Neuronal stem cell (in vitro differentiated cells): ENCODE measurements around the gene KCNH4.

Experiments
- DNase-seq: peaks from one replicate; pipeline ENCODE4 v3.0.0-alpha.2; 2013; ENCODE audit warnings: low spot score
- H2AFZ ChIP-seq: one replicate; pipeline ENCODE4 v1.6.1; 2013; ENCODE audit warnings: mild to moderate bottlenecking, low read length, inconsistent platforms
- H2AK5ac ChIP-seq: 2 replicates; pipeline ENCODE4 v1.6.1; 2013; ENCODE audit warnings: low read depth, mild to moderate bottlenecking, inconsistent platforms, low read length, moderate library complexity, mixed read lengths
- H2BK120ac ChIP-seq: 2 replicates; pipeline ENCODE4 v1.6.1; 2013; ENCODE audit warnings: low read depth, mild to moderate bottlenecking, inconsistent platforms, low read length, moderate library complexity, mixed read lengths
- H2BK12ac ChIP-seq: one replicate; pipeline ENCODE4 v1.6.1; 2013; ENCODE audit warnings: low read length, inconsistent platforms
- H2BK15ac ChIP-seq: 2 replicates; pipeline ENCODE4 v1.6.1; 2013; ENCODE audit warnings: mild to moderate bottlenecking, low read length, inconsistent platforms, mixed read lengths
- H2BK5ac ChIP-seq: one replicate; pipeline ENCODE4 v1.6.1; 2013; ENCODE audit warnings: inconsistent platforms, mild to moderate bottlenecking, low read length, moderate library complexity
- H3K14ac ChIP-seq: one replicate; pipeline ENCODE4 v1.6.1; 2013; ENCODE audit warnings: low read length, inconsistent platforms
- H3K18ac ChIP-seq: 2 replicates; pipeline ENCODE4 v1.6.1; 2013; ENCODE audit warnings: low read length, inconsistent platforms
- H3K23ac ChIP-seq: 2 replicates; pipeline ENCODE4 v1.6.1; 2013; ENCODE audit warnings: low read depth, mild to moderate bottlenecking, mixed read lengths, low read length, inconsistent platforms; ENCODE audit not compliant: poor library complexity
- H3K27ac ChIP-seq: replicated peaks from 3 replicates; pipeline ENCODE4 v1.5.1; 2013; ENCODE audit warnings: low read length, inconsistent platforms
- H3K27me3 ChIP-seq, 3 experiments: 2 replicates each; pipeline ENCODE4 v1.6.1; 2013; ENCODE audit warnings: low read length in 3 of 3, mild to moderate bottlenecking in 2 of 3, inconsistent platforms in 1 of 3, low read depth in 1 of 3, mixed read lengths in 1 of 3, moderate library complexity in 1 of 3; ENCODE audit not compliant: control insufficient read depth in 3 of 3, insufficient read depth in 3 of 3
- H3K36me3 ChIP-seq, 2 donors: replicated peaks in 1 of 2; 2 replicates each; pipeline ENCODE4 v1.6.1; 2013; ENCODE audit warnings: low read length in 2 of 2; ENCODE audit not compliant: control insufficient read depth in 2 of 2, insufficient read depth in 2 of 2
- H3K4ac ChIP-seq: 2 replicates; pipeline ENCODE4 v1.6.1; 2013; ENCODE audit warnings: inconsistent platforms, mild to moderate bottlenecking, low read length, moderate library complexity
- H3K4me1 ChIP-seq, 2 donors: 1 replicate in 1 of 2; 2 replicates in 1 of 2; pipeline ENCODE4 v1.6.1; 2013; ENCODE audit warnings: low read length in 2 of 2, low read depth in 1 of 2; ENCODE audit not compliant: control insufficient read depth in 2 of 2, insufficient read depth in 1 of 2
- H3K4me2 ChIP-seq: one replicate; pipeline ENCODE4 v1.6.1; 2013; ENCODE audit warnings: mild to moderate bottlenecking, low read length, inconsistent platforms; ENCODE audit not compliant: insufficient read depth, poor library complexity, severe bottlenecking
- H3K4me3 ChIP-seq, 2 donors: 2 replicates each; pipeline ENCODE4 v1.5.1; 2013; ENCODE audit warnings: low read length in 2 of 2, mild to moderate bottlenecking in 2 of 2, inconsistent platforms in 1 of 2, moderate library complexity in 1 of 2
- H3K79me1 ChIP-seq: one replicate; pipeline ENCODE4 v1.6.1; 2013; ENCODE audit warnings: low read depth, mild to moderate bottlenecking, inconsistent platforms, low read length, moderate library complexity
- H3K9ac ChIP-seq: one replicate; pipeline ENCODE4 v1.6.1; 2013; ENCODE audit warnings: mild to moderate bottlenecking, low read depth, low read length, inconsistent platforms; ENCODE audit not compliant: poor library complexity
- H3K9me3 ChIP-seq, 2 donors: replicated peaks in 1 of 2; 2 replicates each; pipeline versions ENCODE3 to v1.6.1; 2013; ENCODE audit warnings: low read length in 2 of 2, mild to moderate bottlenecking in 2 of 2, inconsistent platforms in 1 of 2, low read depth in 1 of 2, mixed read lengths in 1 of 2, moderate library complexity in 1 of 2; ENCODE audit not compliant: control insufficient read depth in 2 of 2, insufficient read depth in 1 of 2
- H4K8ac ChIP-seq: one replicate; pipeline ENCODE4 v1.6.1; 2013; ENCODE audit warnings: low read depth, mild to moderate bottlenecking, inconsistent platforms, low read length, moderate library complexity
- H4K91ac ChIP-seq: one replicate; pipeline ENCODE4 v1.6.1; 2013; ENCODE audit warnings: low read length, low read depth, mild to moderate bottlenecking, inconsistent platforms; ENCODE audit not compliant: poor library complexity
- WGBS, 2 donors: extraction: QIAGEN DNeasy Blood & Tissue Kit; methylation state at CpG; one replicate each; pipeline ENCODE4 v1.1.7; 2013; ENCODE audit warnings: missing lambda C conversion rate in 2 of 2, mixed read lengths in 1 of 2; ENCODE audit not compliant: insufficient read length in 2 of 2, insufficient replicate concordance in 1 of 2; ENCODE audit errors: extremely low coverage in 2 of 2; 5-methylcytosine and 5-hydroxymethylcytosine counted together

KCNH4 gene

DNA sequence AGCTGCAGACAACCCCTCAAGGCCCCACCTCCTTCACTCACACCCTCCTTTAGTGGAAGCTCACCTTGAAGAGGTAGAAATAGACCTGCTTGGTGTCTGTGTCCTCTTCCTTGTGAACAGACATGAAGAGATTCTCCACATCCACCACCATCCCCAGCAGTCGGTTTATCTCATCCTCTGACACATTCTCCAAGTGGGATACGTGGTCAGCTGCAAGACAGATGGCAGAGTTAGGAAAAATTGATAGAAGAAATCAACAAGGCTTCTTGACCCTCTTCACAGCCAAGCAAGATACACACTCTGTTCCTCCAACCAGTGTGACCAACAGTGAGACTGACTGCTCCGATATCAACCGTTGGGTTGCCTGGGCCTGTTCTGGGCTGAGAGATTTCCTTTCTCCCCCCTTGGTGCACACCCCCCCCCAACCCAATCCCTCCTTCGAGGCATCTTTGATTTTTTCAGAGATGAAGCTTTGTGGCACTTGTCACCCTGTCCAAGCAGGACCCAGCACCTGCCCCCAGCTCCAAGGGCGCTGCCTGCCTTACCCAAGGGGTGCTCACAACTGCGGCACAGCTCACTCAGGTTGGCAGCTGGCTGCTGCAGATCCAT lies 60.7 kb downstream of the KCNH4 start:
- peak overlapping the region; percentile 77 for H3K18ac ChIP-seq
- DNase-seq = no peak
- H3K36me3 ChIP-seq = peaks cover 14 to 59% of the 10 kb centered on the region in 2 donors
- peak overlapping the region; percentile 97 for H2AFZ ChIP-seq
- H2BK15ac ChIP-seq = no peak overlapping the region
- no peaks in the 10 kb centered on the region for H3K79me1 ChIP-seq
- H4K8ac ChIP-seq = no peak overlapping the region
- H2BK120ac ChIP-seq = no peak overlapping the region
- no peak overlapping the region for H3K9ac ChIP-seq
- no CpG with 5 or more reads among the region's 7 CpGs for WGBS, 2 donors
- no peak overlapping the region for H2BK12ac ChIP-seq
- H3K27ac ChIP-seq = no peak overlapping the region
- H3K4ac ChIP-seq = no peak overlapping the region
- no peak overlapping the region for H3K14ac ChIP-seq
- H3K23ac ChIP-seq = no peak overlapping the region
- H2AK5ac ChIP-seq = no peak overlapping the region
- H4K91ac ChIP-seq = no peak overlapping the region
- peaks cover 0 to 2% (median 0%) of the 10 kb centered on the region in 3 experiments for H3K27me3 ChIP-seq
- peak overlapping the region in 1 of 2 donors; percentile 54 for H3K4me3 ChIP-seq
- peaks cover 0 to 3% of the 10 kb centered on the region in 2 donors for H3K9me3 ChIP-seq
- no peak overlapping the region for H2BK5ac ChIP-seq
- H3K4me2 ChIP-seq = peak overlapping the region; percentile 55
- peaks cover 6 to 12% of the 10 kb centered on the region in 2 donors for H3K4me1 ChIP-seq

DNA sequence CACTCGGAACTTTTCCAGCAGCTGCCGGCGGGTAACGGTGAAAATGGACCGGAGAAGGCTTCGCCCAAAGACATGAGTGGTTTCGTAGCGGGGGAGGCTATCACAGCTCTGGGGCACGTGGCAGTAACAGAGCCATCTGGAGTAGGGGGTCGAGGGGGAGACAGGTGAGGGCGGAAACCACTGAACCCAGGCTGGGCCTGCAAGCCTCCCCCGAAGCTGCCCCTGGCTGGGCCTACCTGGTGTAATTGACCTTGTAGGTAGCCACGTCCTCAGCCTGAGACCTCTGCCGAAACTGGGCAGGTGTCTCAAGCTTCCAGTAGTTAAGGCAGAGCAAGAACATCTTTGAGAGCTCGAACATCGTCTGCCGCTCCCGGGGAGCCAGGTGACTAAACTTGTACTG lies 61.6 kb downstream of the KCNH4 start:
- no peak overlapping the region for H2BK15ac ChIP-seq
- H4K8ac ChIP-seq = no peak overlapping the region
- H3K79me1 ChIP-seq = no peaks in the 10 kb centered on the region
- WGBS, 2 donors = no CpG with 5 or more reads among the region's 18 CpGs
- peaks cover 0 to 3% of the 10 kb centered on the region in 2 donors for H3K9me3 ChIP-seq
- no peak overlapping the region for H3K4me2 ChIP-seq
- H2BK12ac ChIP-seq = no peak overlapping the region
- no peak overlapping the region for H4K91ac ChIP-seq
- no peak overlapping the region for H3K4ac ChIP-seq
- H3K36me3 ChIP-seq = peaks cover 11 to 57% of the 10 kb centered on the region in 2 donors
- DNase-seq = no peak
- no peak overlapping the region for H3K14ac ChIP-seq
- H2BK120ac ChIP-seq = no peak overlapping the region
- no peak overlapping the region for H3K4me3 ChIP-seq
- no peak overlapping the region for H3K27ac ChIP-seq
- H2AFZ ChIP-seq = no peak overlapping the region
- no peak overlapping the region for H2BK5ac ChIP-seq
- H3K23ac ChIP-seq = no peak overlapping the region
- H3K4me1 ChIP-seq = peaks cover 6 to 12% of the 10 kb centered on the region in 2 donors
- peaks cover 0 to 2% (median 0%) of the 10 kb centered on the region in 3 experiments for H3K27me3 ChIP-seq
- H3K9ac ChIP-seq = no peak overlapping the region
- H2AK5ac ChIP-seq = no peak overlapping the region
- H3K18ac ChIP-seq = no peak overlapping the region

DNA sequence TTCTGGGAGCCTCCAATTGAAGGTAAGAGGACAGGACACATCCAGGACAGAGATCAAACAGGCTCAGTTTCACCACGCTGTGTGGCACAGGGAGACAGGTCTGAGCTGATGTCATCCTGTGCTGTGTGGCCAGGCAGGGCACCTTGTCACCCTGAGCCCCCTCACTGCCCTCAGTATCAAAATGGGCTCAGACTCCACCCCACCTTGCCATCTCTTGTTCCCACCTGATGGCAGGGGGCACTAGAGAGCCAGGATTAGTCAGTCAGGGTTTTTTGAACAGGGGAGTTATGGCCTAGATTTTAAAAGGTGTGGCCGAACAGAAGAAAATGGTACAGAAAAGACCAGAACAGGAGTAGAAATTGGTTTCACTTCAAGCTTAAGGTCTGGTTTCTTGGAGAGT lies 62.4 kb downstream of the KCNH4 start:
- no peak for DNase-seq
- H2BK15ac ChIP-seq = no peak overlapping the region

DNA sequence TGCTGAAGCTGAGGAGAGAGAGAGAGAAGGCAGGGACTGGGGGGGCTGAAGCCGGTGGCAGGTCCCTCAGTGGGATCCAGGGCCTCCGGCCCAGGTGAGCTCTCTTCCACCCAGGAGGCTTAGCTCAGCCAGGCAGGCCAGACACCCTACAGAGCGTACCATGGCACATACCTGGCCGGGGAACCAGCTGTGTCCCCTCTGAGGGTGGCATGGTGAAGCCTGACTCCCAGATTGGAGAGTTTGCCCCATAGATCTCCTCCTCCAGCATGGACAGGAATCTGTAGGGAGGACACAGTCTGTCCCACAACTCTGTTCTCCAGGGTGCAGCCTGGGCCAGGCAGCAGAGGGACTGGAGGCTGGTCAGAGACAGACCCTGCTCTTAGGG lies 62.8 kb downstream of the KCNH4 start:
- H2BK15ac ChIP-seq = no peak overlapping the region
- no peak overlapping the region for H3K4me3 ChIP-seq
- H4K91ac ChIP-seq = no peak overlapping the region
- H2AK5ac ChIP-seq = no peak overlapping the region
- H3K9me3 ChIP-seq = peaks cover 0 to 3% of the 10 kb centered on the region in 2 donors
- H3K4me2 ChIP-seq = no peak overlapping the region
- H3K18ac ChIP-seq = no peak overlapping the region
- H3K36me3 ChIP-seq = peaks cover 13 to 66% of the 10 kb centered on the region in 2 donors
- H3K9ac ChIP-seq = no peak overlapping the region
- no peak overlapping the region for H2BK12ac ChIP-seq
- H4K8ac ChIP-seq = no peak overlapping the region
- no peak overlapping the region for H3K14ac ChIP-seq
- no peak overlapping the region for H2BK120ac ChIP-seq
- no CpG with 5 or more reads among the region's 4 CpGs for whole genome bisulfite sequencing, 2 donors
- H3K79me1 ChIP-seq = peaks cover 2% of the 10 kb centered on the region
- H3K4ac ChIP-seq = no peak overlapping the region
- peaks cover 6 to 12% of the 10 kb centered on the region in 2 donors for H3K4me1 ChIP-seq
- peaks cover 0 to 2% (median 0%) of the 10 kb centered on the region in 3 experiments for H3K27me3 ChIP-seq
- H3K27ac ChIP-seq = no peak overlapping the region
- no peak for DNase-seq
- no peak overlapping the region for H3K23ac ChIP-seq
- no peak overlapping the region for H2AFZ ChIP-seq
- no peak overlapping the region for H2BK5ac ChIP-seq

More for the DNA sequence above, 62.4 kb downstream of the KCNH4 start:
- no peak overlapping the region for H3K14ac ChIP-seq
- H2AK5ac ChIP-seq = no peak overlapping the region
- H3K27me3 ChIP-seq = peaks cover 0 to 2% (median 0%) of the 10 kb centered on the region in 3 experiments
- no peak overlapping the region for H3K18ac ChIP-seq
- peaks cover 2% of the 10 kb centered on the region for H3K79me1 ChIP-seq
- no peak overlapping the region for H3K4ac ChIP-seq
- no peak overlapping the region for H4K8ac ChIP-seq
- H3K4me1 ChIP-seq = peaks cover 6 to 12% of the 10 kb centered on the region in 2 donors
- H3K23ac ChIP-seq = no peak overlapping the region
- H3K9ac ChIP-seq = no peak overlapping the region
- H3K4me2 ChIP-seq = no peak overlapping the region
- H3K9me3 ChIP-seq = peaks cover 0 to 3% of the 10 kb centered on the region in 2 donors
- no peak overlapping the region for H2BK12ac ChIP-seq
- H2AFZ ChIP-seq = no peak overlapping the region
- no peak overlapping the region for H2BK5ac ChIP-seq
- no peak overlapping the region for H3K27ac ChIP-seq
- H3K4me3 ChIP-seq = no peak overlapping the region
- H2BK120ac ChIP-seq = no peak overlapping the region
- H4K91ac ChIP-seq = no peak overlapping the region
- no CpG with 5 or more reads among the region's 2 CpGs for WGBS, 2 donors
- H3K36me3 ChIP-seq = peaks cover 10 to 62% of the 10 kb centered on the region in 2 donors
